Vagina (tissue), 2 donors: ENCODE results near the gene TTC7B. TPM values are rescaled to one million over a fixed set of nuclear protein-coding genes. Genes with fewer than 3 reads are reported as not detected.

Experiments
- DNase-seq, 2 donors: peaks; one replicate each; pipeline ENCODE4 v3.0.0-alpha.2; 2017; ENCODE audit errors: extremely low spot score in 2 of 2
- H3K27ac ChIP-seq: fragments of 200-600 bp; sonication (generic); one replicate; pipeline ENCODE4 v1.5.1; 2019
- H3K27me3 ChIP-seq: fragments of 200-600 bp; sonication (generic); one replicate; pipeline ENCODE4 v1.5.1; 2019
- H3K36me3 ChIP-seq, 2 donors: fragments of 200-600 bp; sonication (generic); one replicate each; pipeline ENCODE4 v1.5.1; 2017 to 2019
- H3K4me1 ChIP-seq: fragments of 200-600 bp; sonication (generic); one replicate; pipeline ENCODE4 v1.5.1; 2019
- H3K4me3 ChIP-seq, 2 donors: fragments of 200-600 bp; sonication (generic); 1 replicate in 1 of 2; 2 replicates in 1 of 2; pipeline ENCODE4 v1.5.1; 2016 to 2019
- H3K9me3 ChIP-seq: fragments of 200-600 bp; sonication (generic); one replicate; pipeline ENCODE4 v1.5.1; 2019
- CTCF ChIP-seq, 3 experiments: fragments of 450-650 bp in 2 of 3; fragments of 200-600 bp in 1 of 3; sonication (generic) in 1 of 3; IDR thresholded peaks; one replicate each; pipeline ENCODE4 v1.5.1; 2017 to 2019; ENCODE audit warnings: antibody characterized with exemption in 3 of 3, mild to moderate bottlenecking in 2 of 3, moderate library complexity in 2 of 3
- POLR2A ChIP-seq, 2 donors: fragments of 450-650 bp; IDR thresholded peaks; one replicate each; pipeline ENCODE4 v1.6.1; 2017; ENCODE audit warnings: antibody characterized with exemption in 2 of 2, mild to moderate bottlenecking in 2 of 2, moderate library complexity in 2 of 2
- POLR2AphosphoS5 ChIP-seq, 2 donors: sonication (generic); formaldehyde crosslinking; IDR thresholded peaks; one replicate each; pipeline ENCODE4 v1.9.0; 2017; ENCODE audit warnings: antibody characterized with exemption in 2 of 2, mild to moderate bottlenecking in 2 of 2, low read depth in 1 of 2; ENCODE audit not compliant: insufficient read depth in 1 of 2
- intact Hi-C: fragments of 100-400 bp; cut with DNase I; formaldehyde crosslinking; loops from one replicate; pipeline ENCODE4 v1.15.1; 2023
- total RNA-seq: library from RNA; depleted of rRNA; stranded (reverse); fragments of >200 nt; gene quantifications from one replicate; pipeline ENCODE4 v1.2.3, GENCODE V29; 2016

The TTC7B gene
- total RNA-seq, 1 donor from 2014 or later = 56.0 TPM

GRCh38 chr14:90831821-90832220 lies 15.6 kb upstream of the TTC7B start:
- DNase-seq = no peak
- TF ChIP-seq POLR2AphosphoS5 (IDR thresholded peaks at IDR 0.05; ENCODE audit: insufficient read depth in 1 of 2, low read depth in 1 of 2) (no peak), POLR2A (IDR thresholded peaks at IDR 0.05) (no peak), CTCF (IDR thresholded peaks at IDR 0.05) (no peak)
- H3K27me3 ChIP-seq = no peaks in the 10 kb centered on the region
- no peaks in the 10 kb centered on the region for H3K36me3 ChIP-seq
- intact Hi-C loops = no loop called here
- no peak overlapping the region for H3K4me3 ChIP-seq
- no peaks in the 10 kb centered on the region for H3K9me3 ChIP-seq
- no peak overlapping the region for H3K27ac ChIP-seq
- peaks cover 14% of the 10 kb centered on the region for H3K4me1 ChIP-seq

- Histone ChIP-seq H3K9me3 (no peaks in the 10 kb centered on the region), H3K27me3 (no peaks in the 10 kb centered on the region), H3K4me1 (peaks cover 14% of the 10 kb centered on the region), H3K27ac (no peak overlapping the region), H3K36me3 (no peaks in the 10 kb centered on the region), H3K4me3 (no peak overlapping the region)
- DNase-seq = no peak
- intact Hi-C loops = no loop called here
- TF ChIP-seq POLR2AphosphoS5 (IDR thresholded peaks at IDR 0.05; ENCODE audit: insufficient read depth in 1 of 2, low read depth in 1 of 2) (no peak), POLR2A (IDR thresholded peaks at IDR 0.05) (no peak), CTCF (IDR thresholded peaks at IDR 0.05) (no peak)
These were observed 14.9 kb upstream of the TTC7B start for GRCh38 chr14:90830931-90831701.

- Histone ChIP-seq H3K36me3 (no peaks in the 10 kb centered on the region), H3K27me3 (no peaks in the 10 kb centered on the region), H3K4me3 (no peak overlapping the region), H3K27ac (no peak overlapping the region), H3K4me1 (peaks cover 14% of the 10 kb centered on the region), H3K9me3 (no peaks in the 10 kb centered on the region)
- no peak for DNase-seq
- intact Hi-C loops = no loop called here
- TF ChIP-seq CTCF (IDR thresholded peaks at IDR 0.05) = no peak
- no peak for TF ChIP-seq POLR2AphosphoS5 (IDR thresholded peaks at IDR 0.05; ENCODE audit: insufficient read depth in 1 of 2, low read depth in 1 of 2)
- no peak for TF ChIP-seq POLR2A (IDR thresholded peaks at IDR 0.05)
These were observed 13.4 kb upstream of the TTC7B start for GRCh38 chr14:90829677-90830076.

- no peaks in the 10 kb centered on the region for H3K36me3 ChIP-seq
- peaks cover 14% of the 10 kb centered on the region for H3K4me1 ChIP-seq
- H3K9me3 ChIP-seq = no peaks in the 10 kb centered on the region
- peak overlapping the region; percentile 35 to 45 for H3K4me3 ChIP-seq
- H3K27ac ChIP-seq = peak overlapping the region; percentile 60
- DNase-seq = no peak
- TF ChIP-seq POLR2AphosphoS5 (IDR thresholded peaks at IDR 0.05; ENCODE audit: insufficient read depth in 1 of 2, low read depth in 1 of 2) (no peak), POLR2A (IDR thresholded peaks at IDR 0.05) (no peak), CTCF (IDR thresholded peaks at IDR 0.05) (no peak)
- no peaks in the 10 kb centered on the region for H3K27me3 ChIP-seq
- intact Hi-C loops = no loop called here
These were observed 12.6 kb upstream of the TTC7B start for GRCh38 chr14:90828642-90829487.
